ENCODE results near the gene ARL15.
"Not testable (repeated sequence)": the region's sequence is repeated elsewhere in the genome, so short reads cannot be mapped to it uniquely, and the experiment has no call there.

The ARL15 gene

DNA sequence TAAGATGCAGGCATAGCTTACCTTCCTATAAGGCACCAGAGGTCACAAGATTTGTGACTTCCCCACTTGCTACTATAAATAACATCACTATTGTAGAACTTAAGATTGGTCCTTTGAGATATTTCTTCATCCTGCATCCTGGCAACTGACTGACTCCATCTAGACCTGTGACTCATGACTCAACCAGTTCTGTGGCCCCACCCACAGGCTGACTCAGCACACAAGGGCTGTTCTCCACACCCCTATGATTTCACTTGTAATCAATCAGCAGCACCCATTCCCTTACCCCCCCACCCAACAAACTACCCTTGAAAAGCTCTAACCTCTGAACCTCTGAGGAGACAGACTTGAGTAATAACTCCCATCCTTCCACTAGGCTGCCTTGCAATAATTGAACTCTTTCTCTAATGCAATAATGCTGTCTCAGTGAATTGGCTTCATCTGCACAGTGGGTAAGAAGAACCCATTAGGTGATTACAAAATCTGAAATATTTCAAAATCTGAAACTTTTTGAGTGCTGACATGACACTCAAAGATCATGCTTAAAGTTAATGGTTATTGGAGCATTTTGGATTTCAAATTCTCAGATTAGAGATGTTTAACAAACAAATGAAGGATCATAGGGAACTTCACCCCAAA is 296.7 kb downstream of the ARL15 start:
- peak; percentile 6 for DNase-seq

DNA sequence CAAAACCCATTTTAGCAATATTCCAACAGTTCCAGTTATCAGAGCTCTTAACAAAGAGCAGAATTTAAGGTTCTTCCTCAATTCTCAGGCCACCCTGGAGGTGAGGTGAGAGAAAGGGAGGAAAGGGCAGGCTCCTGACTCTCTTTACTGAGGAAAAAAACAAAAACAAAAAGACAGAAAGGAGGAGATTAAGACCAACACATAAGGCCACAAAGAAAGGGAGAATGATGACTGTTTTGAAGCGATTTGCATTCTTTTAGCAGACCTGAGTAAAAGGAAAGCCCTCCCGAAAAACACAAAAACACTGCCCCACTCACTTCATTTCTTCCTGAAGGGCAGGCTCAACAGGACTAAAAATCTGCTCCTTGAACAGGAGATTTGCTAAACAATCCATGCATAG is 300.5 kb downstream of the ARL15 start:
- DNase-seq = no peak

GRCh38 chr5:54009357-54009756 is 301.0 kb downstream of the ARL15 start:
- no peak for DNase-seq

DNA sequence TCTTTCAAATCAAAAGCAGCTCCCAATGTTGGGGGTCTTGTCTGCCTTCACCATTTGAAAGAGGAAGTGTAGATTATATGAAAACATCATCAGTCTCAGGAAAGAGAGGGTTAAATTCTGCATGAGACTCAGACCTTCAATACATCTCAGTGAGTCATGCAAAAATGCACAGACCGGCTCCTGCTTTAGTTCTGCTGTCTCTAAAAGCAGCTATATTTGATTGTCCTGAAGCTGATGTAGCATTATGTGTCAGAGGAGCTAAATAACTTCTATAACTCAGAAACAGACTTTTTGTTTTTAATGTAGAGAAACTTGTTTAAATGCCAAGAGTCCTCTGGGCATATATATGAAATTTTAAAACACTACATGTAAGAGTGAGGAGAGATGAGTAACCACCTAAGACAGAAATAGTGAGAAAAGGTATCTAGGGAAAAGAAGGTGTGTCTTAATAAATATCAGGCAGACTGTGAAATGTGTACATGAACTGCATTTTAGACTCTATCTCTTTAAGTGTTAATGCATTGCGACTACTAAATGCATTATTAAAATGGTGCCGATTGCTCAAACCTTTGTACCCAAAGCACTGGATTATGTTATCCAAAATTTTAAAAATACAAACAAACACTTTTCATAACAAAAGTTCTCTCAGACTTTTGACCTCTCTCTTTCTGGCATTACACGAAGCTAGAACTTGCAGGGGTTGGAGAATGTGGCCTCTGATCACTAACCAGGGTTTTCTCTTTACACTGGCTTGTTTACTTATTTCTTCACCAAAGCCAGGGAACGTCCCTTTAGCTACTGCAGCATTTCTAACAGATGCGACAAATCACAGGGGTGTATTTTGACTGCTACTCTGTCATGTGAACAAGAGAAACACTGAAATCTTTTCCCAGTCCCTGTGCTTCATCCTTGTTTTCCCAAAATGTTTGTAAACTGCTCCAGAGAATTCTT is 302.3 kb downstream of the ARL15 start:
- no peak for DNase-seq

DNA sequence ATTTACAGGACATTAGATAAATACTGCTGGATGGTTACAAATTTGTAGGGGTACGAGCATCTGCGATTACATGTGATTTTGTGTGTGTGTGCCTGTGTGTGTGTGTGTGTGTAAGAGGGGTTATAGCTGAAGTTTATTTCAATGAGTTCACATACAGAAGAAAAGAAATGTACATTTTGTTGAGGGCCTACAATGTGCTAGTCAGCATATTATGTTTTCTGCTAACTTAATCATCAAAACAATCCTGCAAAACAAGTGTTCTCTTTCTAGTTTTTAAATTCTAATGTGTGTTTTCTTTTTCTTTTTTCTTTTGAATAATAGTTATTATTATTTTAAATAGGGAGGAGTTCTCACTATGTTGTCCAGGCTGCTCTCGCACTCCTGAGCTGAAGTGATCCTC is 305.7 kb downstream of the ARL15 start:
- no peak for DNase-seq

DNA sequence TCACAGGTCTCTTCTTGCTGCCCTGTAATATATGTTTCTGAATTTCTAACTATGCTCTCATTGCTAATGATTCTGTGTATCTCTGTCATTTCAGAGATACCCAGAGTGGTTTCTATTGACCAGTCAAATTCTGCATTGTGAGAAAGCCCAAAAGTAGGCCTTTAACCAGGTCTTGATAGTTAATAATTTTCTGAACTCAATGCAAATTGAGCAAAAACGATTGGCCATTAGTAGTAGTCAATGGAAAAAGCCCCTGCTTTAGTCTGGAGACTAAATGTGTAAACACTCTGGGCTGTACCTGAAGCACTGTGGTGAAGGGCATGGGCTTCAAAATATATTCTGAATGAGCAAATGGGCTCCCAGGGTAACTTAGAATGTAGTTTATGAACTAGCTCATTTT is 307.6 kb downstream of the ARL15 start:
- DNase-seq = no peak

DNA sequence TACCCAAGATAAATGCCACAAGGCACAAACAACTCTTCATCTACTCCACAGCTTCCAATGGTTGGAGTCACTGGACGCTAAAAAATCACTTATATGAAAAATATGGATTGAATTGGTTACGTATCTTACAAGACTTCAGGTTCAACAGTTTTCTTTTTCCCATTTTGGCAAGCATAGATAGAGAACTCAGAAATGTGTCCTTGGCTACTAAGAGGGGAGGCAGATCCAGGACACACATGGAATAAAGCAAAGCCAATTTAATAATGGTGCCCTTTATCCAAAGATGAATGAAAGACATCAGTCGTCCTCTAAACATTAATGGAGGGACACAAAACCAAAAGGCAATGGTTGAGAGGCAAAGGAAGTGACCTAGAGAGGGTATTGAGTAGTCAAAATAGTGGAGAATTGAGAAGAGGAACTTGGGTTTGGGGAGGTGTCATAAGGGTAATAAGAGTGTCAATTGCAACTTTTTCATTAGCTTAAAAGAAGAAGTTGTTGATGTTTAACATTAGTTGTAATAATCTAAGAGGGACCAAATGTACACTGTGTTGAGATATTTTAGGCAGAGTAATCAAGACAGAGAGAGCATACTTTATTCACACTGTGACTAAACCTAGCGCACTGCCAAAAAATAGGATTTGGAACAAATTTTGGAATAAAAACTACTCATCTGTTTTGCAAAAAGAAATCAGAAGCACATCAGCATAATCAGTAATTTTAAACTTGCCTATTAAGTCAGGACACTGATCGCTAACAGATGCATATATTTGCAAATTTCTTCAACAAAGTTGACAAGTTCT is 308.2 kb downstream of the ARL15 start:
- no peak for DNase-seq

DNA sequence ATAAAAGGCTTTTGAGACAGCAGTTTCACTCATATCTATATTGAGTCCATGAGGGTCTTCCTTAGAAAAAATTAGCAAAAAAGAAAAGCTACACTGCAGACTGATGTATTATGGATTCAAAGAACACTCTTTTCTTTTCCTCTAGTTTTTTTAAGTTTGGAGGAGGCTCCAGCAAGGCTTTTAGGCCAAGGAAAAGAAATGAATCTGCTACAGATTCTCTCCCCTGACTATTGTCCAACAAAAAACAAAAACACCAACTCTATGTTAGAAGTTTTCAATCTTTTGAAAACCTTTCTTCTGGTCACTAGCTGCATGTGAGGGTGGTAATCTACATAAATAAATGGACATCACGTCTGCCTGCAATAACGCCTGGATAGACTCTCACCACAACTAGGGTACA is 310.4 kb downstream of the ARL15 start:
- no peak for DNase-seq

DNA sequence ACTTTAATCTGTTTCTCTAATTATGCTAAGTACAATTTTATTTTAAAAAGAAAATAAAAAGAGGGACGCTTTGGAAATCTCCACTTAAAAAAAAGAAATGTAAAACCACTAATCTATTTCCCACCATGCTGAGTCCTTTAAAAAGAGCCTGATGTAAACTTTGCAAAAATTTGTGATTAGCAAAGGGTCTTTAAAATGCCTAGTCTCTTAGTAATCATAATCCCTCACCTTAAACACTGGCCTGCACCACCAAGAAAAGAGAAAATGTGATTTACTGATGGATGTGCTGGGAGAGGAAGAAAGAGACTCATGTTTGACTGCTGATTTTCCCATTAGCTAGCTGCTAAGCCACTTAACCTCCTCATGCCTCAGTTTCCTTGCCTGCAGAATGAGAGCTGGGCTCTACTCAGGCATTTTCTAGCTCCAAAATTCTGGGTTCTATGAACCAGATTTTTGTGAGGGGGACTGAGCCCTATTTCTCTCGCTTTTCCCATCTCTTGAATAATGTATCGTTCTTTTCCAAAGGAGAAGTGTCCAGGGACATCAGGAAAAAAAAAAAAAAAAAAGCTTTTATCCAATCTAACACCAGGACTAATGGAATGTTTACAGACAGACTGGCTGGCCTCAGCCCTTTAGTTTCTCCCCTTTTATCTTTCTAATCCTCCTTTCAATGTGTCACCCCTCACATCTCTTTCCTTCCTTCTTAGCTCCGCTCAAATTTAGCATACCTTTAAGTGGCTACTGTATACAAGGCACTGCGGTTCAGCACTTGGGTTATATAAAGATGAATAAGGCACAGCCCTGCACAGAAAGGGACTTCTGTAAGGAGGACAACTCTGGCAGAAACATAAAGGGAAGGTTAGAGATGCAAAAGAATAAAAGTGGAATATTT is 312.4 kb downstream of the ARL15 start:
- DNase-seq = no peak

DNA sequence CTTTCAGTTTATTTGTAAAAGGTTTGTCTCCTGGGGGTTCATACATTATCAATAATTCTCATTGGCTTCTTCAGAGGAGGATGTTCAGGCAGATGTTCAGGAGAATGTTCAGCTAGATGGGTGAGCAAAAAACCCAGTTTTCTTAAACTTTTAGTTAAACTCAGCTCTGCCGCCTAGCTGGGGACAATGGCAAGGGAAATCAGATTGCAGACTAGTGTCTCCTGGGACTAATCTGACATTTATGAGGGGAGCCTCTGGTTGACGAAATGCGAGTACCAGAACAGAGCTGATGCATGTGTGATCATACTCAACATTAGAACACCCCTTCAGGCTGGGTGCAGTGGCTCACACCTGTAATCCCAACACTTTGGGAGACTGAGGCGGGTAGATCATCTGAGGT is 314.4 kb downstream of the ARL15 start:
- DNase-seq = no peak

DNA sequence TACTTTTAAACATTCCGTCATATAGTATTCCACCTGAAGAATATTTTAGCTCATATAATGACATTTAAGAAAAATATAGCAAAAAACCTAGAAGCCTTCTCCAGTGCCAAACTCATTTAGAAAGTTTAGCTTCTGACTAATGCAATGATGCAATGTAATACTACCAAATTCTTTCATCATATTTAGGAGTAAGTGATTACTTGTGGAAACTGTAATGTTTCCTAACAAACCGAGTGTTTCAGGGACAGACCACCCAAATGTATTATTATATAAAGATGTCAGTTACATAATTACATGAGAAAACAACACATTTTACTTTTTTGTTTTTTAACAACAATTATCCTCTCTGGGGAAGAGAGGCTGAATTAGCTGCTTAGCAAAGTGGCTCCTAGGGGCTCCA is 316.2 kb downstream of the ARL15 start:
- DNase-seq = no peak

DNA sequence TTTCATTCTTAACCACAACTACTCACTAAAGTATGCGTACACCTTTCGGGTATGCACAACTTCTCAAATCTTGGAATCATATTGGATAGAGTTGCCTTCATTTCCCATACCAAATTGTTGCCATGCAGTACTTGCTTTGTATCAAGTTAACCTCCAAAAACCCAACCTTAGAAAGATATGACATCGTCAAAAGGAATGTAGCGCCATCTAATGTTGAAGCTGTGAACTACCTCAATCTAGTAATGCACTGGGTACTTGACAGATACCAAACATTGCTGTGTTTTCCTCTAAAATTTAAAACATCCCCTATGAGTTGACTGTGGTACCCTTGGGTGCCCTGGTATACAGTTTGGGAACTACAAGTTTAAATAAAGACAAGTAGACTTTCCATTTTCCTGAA is 318.4 kb downstream of the ARL15 start:
- DNase-seq = no peak

DNA sequence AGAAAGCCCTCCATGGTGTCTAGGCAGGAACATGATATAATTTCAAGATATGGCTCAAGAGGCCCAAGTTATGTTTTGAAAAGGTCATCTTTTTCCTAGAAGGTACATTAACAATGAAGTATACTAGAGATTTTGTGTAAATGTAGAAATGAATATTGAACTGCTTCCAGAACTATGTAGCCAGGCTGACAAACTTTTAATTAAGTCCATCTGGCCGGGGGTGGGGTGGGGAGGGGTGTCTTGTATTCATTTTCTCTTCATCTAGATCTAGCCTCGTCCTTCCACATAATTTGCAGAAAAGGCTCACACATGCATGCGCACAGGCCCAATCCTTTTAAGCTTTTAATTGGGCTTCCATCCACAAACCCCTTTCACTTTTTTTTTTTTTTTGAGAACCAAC is 323.3 kb downstream of the ARL15 start:
- DNase-seq = no peak

DNA sequence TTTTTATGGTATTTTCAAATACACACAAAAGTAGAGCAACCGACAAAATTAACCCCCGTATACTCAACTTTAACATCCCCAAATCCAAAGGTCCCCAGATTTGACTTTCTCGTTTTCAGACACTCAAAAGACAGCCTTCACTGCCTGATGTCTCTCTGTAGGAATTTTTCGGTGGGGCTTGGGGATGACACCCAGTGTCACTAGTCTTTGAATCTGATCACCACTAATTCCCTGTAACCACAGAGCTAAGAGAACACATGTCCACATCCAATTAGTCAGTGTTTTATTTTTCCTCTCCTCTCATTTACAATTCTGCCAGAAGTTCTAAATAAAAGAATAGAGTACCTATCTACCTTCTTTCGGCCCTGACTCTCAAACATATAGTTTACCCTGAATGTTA is 324.6 kb downstream of the ARL15 start:
- no peak for DNase-seq

DNA sequence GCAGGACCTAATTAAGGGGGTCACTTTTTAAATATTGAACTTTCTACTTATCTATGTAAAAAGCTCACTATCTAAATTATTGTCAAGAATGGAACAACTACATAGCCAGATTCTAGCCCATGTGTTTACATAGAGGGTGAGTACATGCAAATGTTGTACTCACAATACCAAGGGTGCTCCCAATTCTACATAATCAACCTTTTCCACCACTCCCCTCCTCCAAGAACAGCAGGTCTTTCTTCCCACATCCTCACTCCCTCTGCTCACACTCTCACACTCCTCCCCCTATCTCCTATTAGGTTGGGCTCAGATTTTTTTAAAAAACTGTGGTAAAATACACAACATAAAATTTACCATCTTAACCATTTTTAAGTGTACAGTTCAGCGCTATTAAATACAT is 325.4 kb downstream of the ARL15 start:
- DNase-seq = no peak

DNA sequence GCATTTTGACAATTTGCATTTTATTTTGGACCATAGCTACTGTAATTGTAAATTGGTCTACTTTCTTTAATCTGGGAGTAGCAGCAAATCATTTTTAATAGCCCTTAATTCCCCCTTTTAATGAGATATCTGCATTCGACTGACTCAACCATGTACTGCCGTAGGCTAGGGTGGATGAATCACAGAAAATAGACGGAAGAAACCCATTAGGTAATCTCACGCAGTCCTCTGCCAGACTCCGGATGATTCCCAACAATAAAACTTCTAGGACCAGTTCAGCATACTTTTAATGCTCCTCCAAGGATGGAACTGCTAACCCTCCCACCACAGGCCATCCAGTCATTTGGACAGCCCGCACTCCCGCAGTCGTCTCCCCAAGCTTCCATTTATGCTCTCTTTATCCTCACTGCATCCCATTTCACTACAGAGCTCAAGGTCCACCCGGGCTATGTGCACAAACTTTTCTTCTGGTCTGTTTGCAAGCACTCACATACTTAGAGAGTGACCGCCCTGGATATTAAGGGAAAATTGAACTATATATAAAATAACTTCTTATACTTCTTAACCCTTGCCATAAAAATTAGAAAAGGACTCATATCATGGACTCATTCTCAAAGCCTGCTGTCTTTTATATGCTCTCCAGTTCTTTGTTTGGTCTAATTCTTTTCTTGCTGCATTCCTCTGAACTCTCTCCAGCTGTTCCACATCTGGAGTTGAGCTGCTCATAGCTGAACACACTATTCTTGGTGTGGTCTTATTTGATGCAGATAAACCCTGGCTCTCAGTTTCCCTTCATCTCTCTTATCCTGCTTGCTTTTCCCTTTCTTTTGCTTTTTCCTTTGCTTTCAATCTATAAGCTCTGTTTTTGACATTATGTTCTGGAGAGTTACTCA is 326.6 kb downstream of the ARL15 start:
- DNase-seq = no peak

DNA sequence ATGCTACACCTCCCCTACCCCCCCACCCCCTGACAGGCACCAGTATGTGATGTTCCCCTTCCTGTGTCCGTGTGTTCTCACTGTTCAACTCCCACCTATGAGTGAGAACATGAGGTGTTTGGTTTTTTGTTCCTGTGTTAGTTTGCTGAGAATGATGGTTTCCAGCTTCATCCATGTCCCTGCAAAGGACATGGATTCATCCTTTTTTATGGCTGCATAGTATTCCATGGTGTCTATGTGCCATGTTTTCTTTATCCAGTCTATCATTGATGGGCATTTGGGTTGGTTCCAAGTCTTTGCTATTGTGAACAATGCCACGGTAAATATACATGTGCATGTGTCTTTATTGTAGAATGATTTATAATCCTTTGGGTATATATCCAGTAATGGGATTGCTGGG is 328.1 kb downstream of the ARL15 start:
- not testable (repeated sequence) for DNase-seq

DNA sequence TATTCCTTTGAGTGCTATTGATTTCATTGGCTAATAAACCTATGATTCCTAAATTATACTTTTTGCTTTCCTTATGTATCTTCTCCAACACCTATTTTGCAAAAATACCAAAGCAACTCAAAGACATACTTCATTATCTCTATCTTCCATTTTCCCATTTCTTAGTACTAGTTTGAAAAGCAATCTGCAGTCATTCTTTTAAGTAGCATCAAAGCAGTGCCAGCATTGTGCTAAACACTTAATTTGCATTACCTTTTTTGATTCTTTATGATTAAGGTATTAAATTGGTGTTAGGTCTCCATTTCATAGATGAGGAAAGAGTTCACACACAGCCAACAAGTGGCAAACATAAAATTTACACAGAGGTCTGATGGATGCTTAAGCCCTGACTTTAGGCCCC is 330.3 kb downstream of the ARL15 start:
- DNase-seq = no peak

DNA sequence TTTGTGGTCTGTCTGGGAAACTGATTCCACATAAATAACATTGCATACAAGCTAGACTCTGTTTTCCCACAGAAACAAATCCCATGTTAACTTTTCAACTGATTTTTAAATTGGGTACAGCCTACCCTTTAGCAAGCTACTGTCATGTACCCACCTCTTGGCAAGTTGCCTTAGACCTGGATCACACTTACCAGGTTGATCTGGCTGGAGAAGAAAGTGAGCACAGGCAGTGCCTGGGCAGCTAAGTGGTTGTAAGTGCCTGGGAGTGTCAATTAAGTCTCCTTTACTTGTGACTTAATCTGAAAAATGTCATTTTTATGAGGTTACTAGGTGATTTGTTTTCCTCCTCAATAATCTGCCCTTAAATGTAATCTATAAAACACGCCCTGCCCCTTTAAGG is 336.4 kb downstream of the ARL15 start:
- DNase-seq = no peak

- no peak for DNase-seq
Measured at GRCh38 chr5:53972314-53972713, 338.1 kb downstream of the ARL15 start.

- no peak for DNase-seq
Measured at GRCh38 chr5:53971551-53971950, 338.8 kb downstream of the ARL15 start.

DNA sequence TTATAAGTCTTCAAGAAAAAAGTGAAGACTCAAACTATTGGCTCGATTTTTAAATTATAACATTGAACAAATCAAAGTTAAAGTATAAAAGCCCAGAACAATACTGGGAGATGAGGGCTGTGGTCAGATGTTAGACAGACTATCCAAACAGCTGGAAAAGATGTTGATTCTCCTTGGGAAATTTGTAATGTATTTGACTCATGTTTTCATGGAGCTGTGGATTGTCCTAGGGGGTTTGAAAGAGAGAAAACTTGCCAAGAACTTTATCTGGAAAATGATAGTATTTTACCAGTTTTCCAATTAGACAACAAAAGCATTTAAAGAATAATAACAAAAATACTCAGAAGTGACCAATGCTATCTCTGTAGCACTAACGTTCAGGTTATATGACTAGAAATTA is 339.2 kb downstream of the ARL15 start:
- no peak for DNase-seq
